T-helper 22 cell (primary cell): ENCODE data around the gene PRTFDC1.
"Not testable (repeated sequence)": the region's sequence is repeated elsewhere in the genome, so short reads cannot be mapped to it uniquely, and the experiment has no call there.

Experiments used
- DNase-seq: peaks from one replicate; pipeline ENCODE4 v3.0.0-alpha.2; 2020; ENCODE audit warnings: low read depth

The PRTFDC1 gene

GRCh38 chr10:24843256-24843655 lies 109.2 kb downstream of the PRTFDC1 start:
- no peak for DNase-seq

- DNase-seq = no peak
Measured at GRCh38 chr10:24842856-24843255, 109.5 kb downstream of the PRTFDC1 start.

- DNase-seq = no peak
Measured at GRCh38 chr10:24841530-24841929, 110.9 kb downstream of the PRTFDC1 start.

- DNase-seq = no peak
Measured at GRCh38 chr10:24840784-24841183, 111.6 kb downstream of the PRTFDC1 start.

- not testable (repeated sequence) for DNase-seq
Measured at GRCh38 chr10:24837781-24838180, 114.6 kb downstream of the PRTFDC1 start.

- DNase-seq = no peak
Measured at GRCh38 chr10:24834869-24835268, 117.5 kb downstream of the PRTFDC1 start.

GRCh38 chr10:24826009-24826408 lies 126.4 kb downstream of the PRTFDC1 start:
- DNase-seq = no peak

- no peak for DNase-seq
Measured at GRCh38 chr10:24825551-24825950, 126.9 kb downstream of the PRTFDC1 start.

GRCh38 chr10:24824536-24824935 lies 127.9 kb downstream of the PRTFDC1 start:
- DNase-seq = no peak

GRCh38 chr10:24824124-24824523 lies 128.3 kb downstream of the PRTFDC1 start:
- DNase-seq = no peak

GRCh38 chr10:24822590-24822989 lies 129.8 kb downstream of the PRTFDC1 start:
- no peak for DNase-seq

- DNase-seq = no peak
Measured at GRCh38 chr10:24821986-24822385, 130.4 kb downstream of the PRTFDC1 start.

GRCh38 chr10:24816868-24817396 lies 135.5 kb downstream of the PRTFDC1 start:
- no peak for DNase-seq

- DNase-seq = no peak
Measured at GRCh38 chr10:24814568-24815313, 137.7 kb downstream of the PRTFDC1 start.

GRCh38 chr10:24813856-24814255 lies 138.6 kb downstream of the PRTFDC1 start:
- DNase-seq = no peak

- DNase-seq = no peak
Measured at GRCh38 chr10:24806262-24806661, 146.1 kb downstream of the PRTFDC1 start.

- no peak for DNase-seq
Measured at GRCh38 chr10:24804956-24805355, 147.4 kb downstream of the PRTFDC1 start.

GRCh38 chr10:24804392-24804791 lies 148.0 kb downstream of the PRTFDC1 start:
- no peak for DNase-seq

GRCh38 chr10:24802378-24802777 lies 150.0 kb downstream of the PRTFDC1 start:
- DNase-seq = no peak

GRCh38 chr10:24800861-24801260 lies 151.5 kb downstream of the PRTFDC1 start:
- DNase-seq = no peak
